Vagina (tissue), 2 donors: ENCODE results near the gene DHRS7C. TPM values are rescaled to one million over a fixed set of nuclear protein-coding genes. Genes with fewer than 3 reads are reported as not detected.
A peak's percentile ranks its signal among the peaks of the same experiment; 100 is the strongest.

Source experiments
- DNase-seq, 2 donors: peaks; one replicate each; pipeline ENCODE4 v3.0.0-alpha.2; 2017; ENCODE audit errors: extremely low spot score in 2 of 2
- H3K27ac ChIP-seq: fragments of 200-600 bp; sonication (generic); one replicate; pipeline ENCODE4 v1.5.1; 2019
- H3K27me3 ChIP-seq: fragments of 200-600 bp; sonication (generic); one replicate; pipeline ENCODE4 v1.5.1; 2019
- H3K36me3 ChIP-seq, 2 donors: fragments of 200-600 bp; sonication (generic); one replicate each; pipeline ENCODE4 v1.5.1; 2017 to 2019
- H3K4me1 ChIP-seq: fragments of 200-600 bp; sonication (generic); one replicate; pipeline ENCODE4 v1.5.1; 2019
- H3K4me3 ChIP-seq, 2 donors: fragments of 200-600 bp; sonication (generic); 1 replicate in 1 of 2; 2 replicates in 1 of 2; pipeline ENCODE4 v1.5.1; 2016 to 2019
- H3K9me3 ChIP-seq: fragments of 200-600 bp; sonication (generic); one replicate; pipeline ENCODE4 v1.5.1; 2019
- POLR2A ChIP-seq, 2 donors: fragments of 450-650 bp; IDR thresholded peaks; one replicate each; pipeline ENCODE4 v1.6.1; 2017; ENCODE audit warnings: antibody characterized with exemption in 2 of 2, mild to moderate bottlenecking in 2 of 2, moderate library complexity in 2 of 2
- POLR2AphosphoS5 ChIP-seq, 2 donors: sonication (generic); formaldehyde crosslinking; IDR thresholded peaks; one replicate each; pipeline ENCODE4 v1.9.0; 2017; ENCODE audit warnings: antibody characterized with exemption in 2 of 2, mild to moderate bottlenecking in 2 of 2, low read depth in 1 of 2; ENCODE audit not compliant: insufficient read depth in 1 of 2
- intact Hi-C: fragments of 100-400 bp; cut with DNase I; formaldehyde crosslinking; loops from one replicate; pipeline ENCODE4 v1.15.1; 2023
- total RNA-seq: library from RNA; depleted of rRNA; stranded (reverse); fragments of >200 nt; gene quantifications from one replicate; pipeline ENCODE4 v1.2.3, GENCODE V29; 2016
- TF ChIP-seq, protein P1 (sequence below), 3 experiments: fragments of 450-650 bp in 2 of 3; fragments of 200-600 bp in 1 of 3; sonication (generic) in 1 of 3; IDR thresholded peaks; one replicate each; pipeline ENCODE4 v1.5.1; 2017 to 2019; ENCODE audit warnings: antibody characterized with exemption in 3 of 3, mild to moderate bottlenecking in 2 of 3, moderate library complexity in 2 of 3

DHRS7C gene
- total RNA-seq, 1 donor from 2014 or later, result not detected

DNA sequence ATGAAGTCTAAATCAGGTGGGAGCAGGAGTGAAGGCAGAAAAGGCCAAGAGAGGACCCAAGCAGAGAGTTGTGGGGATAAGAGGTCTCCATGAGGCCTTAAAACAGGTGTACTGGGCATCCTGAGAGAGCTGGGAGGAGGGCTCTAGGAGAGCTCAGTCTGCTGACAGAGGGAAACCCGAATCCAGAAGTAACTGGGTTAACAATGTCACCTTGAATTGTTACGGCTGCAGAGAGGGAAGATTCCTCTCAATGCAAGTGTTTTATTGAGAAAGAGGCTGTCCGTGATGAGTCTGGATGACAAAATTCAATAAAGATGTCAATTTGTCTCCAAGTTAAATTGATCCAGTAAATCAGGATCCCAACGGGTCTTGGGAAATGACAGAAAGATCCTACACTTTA lies 8.3 kb downstream of the DHRS7C start:
- H3K4me3 ChIP-seq, result no peak overlapping the region
- intact Hi-C loops, result no loop called here
- no peaks in the 10 kb centered on the region for H3K9me3 ChIP-seq
- TF ChIP-seq POLR2A (IDR thresholded peaks at IDR 0.05) (no peak), POLR2AphosphoS5 (IDR thresholded peaks at IDR 0.05; ENCODE audit: insufficient read depth in 1 of 2, low read depth in 1 of 2) (no peak)
- TF ChIP-seq, protein P1, sequence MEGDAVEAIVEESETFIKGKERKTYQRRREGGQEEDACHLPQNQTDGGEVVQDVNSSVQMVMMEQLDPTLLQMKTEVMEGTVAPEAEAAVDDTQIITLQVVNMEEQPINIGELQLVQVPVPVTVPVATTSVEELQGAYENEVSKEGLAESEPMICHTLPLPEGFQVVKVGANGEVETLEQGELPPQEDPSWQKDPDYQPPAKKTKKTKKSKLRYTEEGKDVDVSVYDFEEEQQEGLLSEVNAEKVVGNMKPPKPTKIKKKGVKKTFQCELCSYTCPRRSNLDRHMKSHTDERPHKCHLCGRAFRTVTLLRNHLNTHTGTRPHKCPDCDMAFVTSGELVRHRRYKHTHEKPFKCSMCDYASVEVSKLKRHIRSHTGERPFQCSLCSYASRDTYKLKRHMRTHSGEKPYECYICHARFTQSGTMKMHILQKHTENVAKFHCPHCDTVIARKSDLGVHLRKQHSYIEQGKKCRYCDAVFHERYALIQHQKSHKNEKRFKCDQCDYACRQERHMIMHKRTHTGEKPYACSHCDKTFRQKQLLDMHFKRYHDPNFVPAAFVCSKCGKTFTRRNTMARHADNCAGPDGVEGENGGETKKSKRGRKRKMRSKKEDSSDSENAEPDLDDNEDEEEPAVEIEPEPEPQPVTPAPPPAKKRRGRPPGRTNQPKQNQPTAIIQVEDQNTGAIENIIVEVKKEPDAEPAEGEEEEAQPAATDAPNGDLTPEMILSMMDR (IDR thresholded peaks at IDR 0.05), result no peak
- H3K27me3 ChIP-seq, result no peaks in the 10 kb centered on the region
- DNase-seq, result no peak
- H3K4me1 ChIP-seq, result no peaks in the 10 kb centered on the region
- no peak overlapping the region for H3K27ac ChIP-seq
- no peaks in the 10 kb centered on the region for H3K36me3 ChIP-seq

DNA sequence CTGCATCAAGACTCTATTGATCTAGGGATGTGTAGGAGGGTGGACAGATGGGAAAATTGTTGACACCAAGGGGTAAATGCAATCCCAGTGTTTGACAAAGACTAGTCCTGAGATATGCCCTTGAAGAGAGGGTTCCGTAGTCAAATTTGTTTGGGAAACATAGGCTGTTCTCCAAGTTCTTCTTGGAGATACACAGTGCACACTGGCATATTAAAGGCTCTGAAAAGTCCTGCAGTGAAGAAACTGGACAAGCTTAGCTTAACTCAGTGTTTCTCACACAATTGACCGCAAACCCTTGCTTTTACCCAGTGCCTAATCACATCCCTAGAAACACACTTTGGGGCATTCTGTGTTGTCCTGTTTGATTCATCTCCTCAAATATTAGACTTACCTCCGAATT lies 10.8 kb downstream of the DHRS7C start:
- no peaks in the 10 kb centered on the region for H3K9me3 ChIP-seq
- H3K4me3 ChIP-seq, result no peak overlapping the region
- H3K36me3 ChIP-seq, result no peaks in the 10 kb centered on the region
- no peak overlapping the region for H3K27ac ChIP-seq
- no peak for DNase-seq
- H3K4me1 ChIP-seq, result no peaks in the 10 kb centered on the region
- TF ChIP-seq, protein P1 (IDR thresholded peaks at IDR 0.05), result no peak
- TF ChIP-seq POLR2AphosphoS5 (IDR thresholded peaks at IDR 0.05; ENCODE audit: insufficient read depth in 1 of 2, low read depth in 1 of 2) (no peak), POLR2A (IDR thresholded peaks at IDR 0.05) (no peak)
- no peaks in the 10 kb centered on the region for H3K27me3 ChIP-seq
- intact Hi-C loops, result no loop called here

DNA sequence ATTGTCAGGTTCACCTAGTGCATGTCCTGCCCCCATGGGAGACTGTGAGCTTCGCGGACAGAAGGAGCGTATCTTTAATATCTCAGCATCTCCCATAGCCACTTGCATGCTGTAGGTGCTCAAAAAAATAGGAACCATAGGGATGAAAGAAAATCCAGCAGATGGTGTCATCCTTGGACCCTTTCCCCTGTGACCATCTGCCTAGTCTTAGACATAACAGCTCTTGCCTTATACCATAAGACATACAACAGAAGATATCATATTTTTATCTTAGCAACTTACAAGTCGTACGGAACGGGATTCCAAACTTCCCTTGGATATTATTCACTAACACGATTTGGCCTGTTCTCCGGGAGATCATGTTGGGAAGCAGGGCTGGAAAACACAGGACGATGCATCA lies 14.5 kb downstream of the DHRS7C start:
- Histone ChIP-seq H3K27me3 (no peaks in the 10 kb centered on the region), H3K4me3 (no peak overlapping the region), H3K36me3 (no peaks in the 10 kb centered on the region), H3K9me3 (no peaks in the 10 kb centered on the region), H3K4me1 (no peaks in the 10 kb centered on the region), H3K27ac (no peak overlapping the region)
- TF ChIP-seq POLR2AphosphoS5 (IDR thresholded peaks at IDR 0.05; ENCODE audit: insufficient read depth in 1 of 2, low read depth in 1 of 2) (no peak), POLR2A (IDR thresholded peaks at IDR 0.05) (no peak)
- TF ChIP-seq, protein P1 (IDR thresholded peaks at IDR 0.05), result no peak
- intact Hi-C loops, result no loop called here
- no peak for DNase-seq

DNA sequence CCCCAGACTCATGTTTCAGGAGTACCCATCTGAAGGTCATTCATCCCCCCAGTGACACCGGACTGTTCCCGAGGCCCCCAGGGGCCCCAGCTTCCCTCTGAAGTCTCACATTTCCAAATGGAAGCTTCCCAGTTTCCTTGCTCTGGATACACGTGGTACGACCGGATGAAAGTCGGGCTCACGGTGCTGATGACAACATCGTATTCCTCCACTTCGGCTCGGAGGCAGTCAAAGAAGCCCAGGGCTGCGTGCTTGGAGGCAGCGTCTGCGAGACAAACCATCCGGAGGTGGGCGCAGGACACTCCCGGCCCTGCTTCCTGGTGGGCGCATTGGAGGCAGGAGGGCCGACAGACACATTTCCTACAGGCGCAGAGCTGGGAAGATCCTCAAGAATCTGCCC lies 18.7 kb downstream of the DHRS7C start:
- Histone ChIP-seq H3K27ac (no peak overlapping the region), H3K27me3 (no peaks in the 10 kb centered on the region), H3K4me1 (no peaks in the 10 kb centered on the region), H3K9me3 (no peaks in the 10 kb centered on the region), H3K36me3 (no peaks in the 10 kb centered on the region), H3K4me3 (no peak overlapping the region)
- TF ChIP-seq POLR2A (IDR thresholded peaks at IDR 0.05) (no peak), POLR2AphosphoS5 (IDR thresholded peaks at IDR 0.05; ENCODE audit: insufficient read depth in 1 of 2, low read depth in 1 of 2) (no peak)
- TF ChIP-seq, protein P1 (IDR thresholded peaks at IDR 0.05), result no peak
- intact Hi-C loops, result no loop called here
- DNase-seq, result peak in 1 of 2 donors; percentile 47

DNA sequence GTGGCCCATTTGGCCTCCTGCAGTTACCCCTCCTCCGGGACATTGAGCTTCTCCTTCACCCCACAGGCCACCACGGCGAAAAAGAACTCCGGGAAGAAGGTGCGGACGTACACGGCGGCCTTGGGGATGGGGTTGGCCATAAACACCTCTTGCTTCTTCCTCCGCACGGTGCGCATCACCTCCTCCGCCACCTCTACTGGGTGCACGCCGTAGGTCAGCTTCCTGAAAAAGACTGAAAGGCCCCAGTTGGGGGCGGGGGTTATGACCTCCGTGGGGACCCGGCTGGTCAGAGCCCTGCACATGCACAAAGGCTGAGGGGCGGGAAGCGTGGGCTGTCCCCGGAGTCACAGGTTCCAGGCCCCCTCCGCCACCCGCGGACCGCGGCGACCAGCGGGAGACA lies 19.9 kb downstream of the DHRS7C start:
- H3K27me3 ChIP-seq, result no peaks in the 10 kb centered on the region
- TF ChIP-seq POLR2A (IDR thresholded peaks at IDR 0.05) (no peak), POLR2AphosphoS5 (IDR thresholded peaks at IDR 0.05; ENCODE audit: insufficient read depth in 1 of 2, low read depth in 1 of 2) (no peak)
- TF ChIP-seq, protein P1 (IDR thresholded peaks at IDR 0.05), result no peak
- no peak overlapping the region for H3K4me3 ChIP-seq
- DNase-seq, result no peak
- no peaks in the 10 kb centered on the region for H3K4me1 ChIP-seq
- no peaks in the 10 kb centered on the region for H3K36me3 ChIP-seq
- no peak overlapping the region for H3K27ac ChIP-seq
- no peaks in the 10 kb centered on the region for H3K9me3 ChIP-seq
- intact Hi-C loops, result no loop called here
